Measurements from ENCODE around the gene SAMD8. TPM values are rescaled to one million over a fixed set of nuclear protein-coding genes. Genes with fewer than 3 reads are reported as not detected.

The SAMD8 gene
- total RNA-seq, 1 donor from 2014 or later: 24.6 TPM

GRCh38 chr10:75229971-75230370 is 118.5 kb downstream of the SAMD8 start:
- Histone ChIP-seq H3K4me3 (no peak overlapping the region), H3K9me3 (replicated peaks) (no peaks in the 10 kb centered on the region), H3K27me3 (ENCODE audit: low read depth) (no peaks in the 10 kb centered on the region), H3K27ac (replicated peaks) (peak overlapping the region; percentile 87), H3K36me3 (peaks cover 42% of the 10 kb centered on the region), H3K4me1 (peaks cover 66% of the 10 kb centered on the region)
- no peak for TF ChIP-seq CTCF (IDR thresholded peaks at IDR 0.05; ENCODE audit: borderline replicate concordance)
- no peak for DNase-seq
- intact Hi-C loops (cut with micrococcal nuclease): loop anchor here (10.0 kb wide), 1 partner anchor 965 kb away; no protein-coding TSS in a partner anchor

GRCh38 chr10:75230600-75231038 is 119.2 kb downstream of the SAMD8 start:
- H3K9me3 ChIP-seq (replicated peaks): no peaks in the 10 kb centered on the region
- TF ChIP-seq CTCF (IDR thresholded peaks at IDR 0.05; ENCODE audit: borderline replicate concordance): peak; percentile 92
- no peak overlapping the region for H3K4me3 ChIP-seq
- intact Hi-C loops (cut with micrococcal nuclease): loop anchor here (10.0 kb wide), 1 partner anchor 966 kb away; no protein-coding TSS in a partner anchor
- H3K36me3 ChIP-seq: peaks cover 39% of the 10 kb centered on the region
- no peaks in the 10 kb centered on the region for H3K27me3 ChIP-seq (ENCODE audit: low read depth)
- peak overlapping the region; percentile 87 for H3K27ac ChIP-seq (replicated peaks)
- H3K4me1 ChIP-seq: peaks cover 66% of the 10 kb centered on the region
- peak; percentile 91 for DNase-seq

Other genes with a start within 250 kb of the SAMD8 start
- gene VDAC2, start 99.1 kb downstream of the SAMD8 start, total RNA-seq: 442 TPM
- 29.0 TPM for gene COMTD1, start 124.3 kb downstream of the SAMD8 start, total RNA-seq